Stimulated activated naive CD4-positive, alpha-beta T cell treated with Interleukin-2 at 50 U/mL for 16 hours (primary cell): ENCODE data around the gene UGT1A9.

Experiments used
- DNase-seq: peaks from one replicate; lab custom pipeline; 2025; lab: John Stamatoyannopoulos, UW

The UGT1A9 gene

GRCh38 chr2:233798335-233799086, 126.8 kb downstream of the UGT1A9 start:
- no peak for DNase-seq

- DNase-seq: no peak
Measured at GRCh38 chr2:233799087-233799665, 127.5 kb downstream of the UGT1A9 start.

- DNase-seq: no peak
Measured at GRCh38 chr2:233799716-233800115, 128.0 kb downstream of the UGT1A9 start.

GRCh38 chr2:233800208-233800607, 128.5 kb downstream of the UGT1A9 start:
- no peak for DNase-seq

GRCh38 chr2:233801357-233802131, 129.8 kb downstream of the UGT1A9 start:
- DNase-seq: no peak

GRCh38 chr2:233802132-233802815, 130.6 kb downstream of the UGT1A9 start:
- DNase-seq: no peak

- DNase-seq: no peak
Measured at GRCh38 chr2:233803292-233803911, 131.7 kb downstream of the UGT1A9 start.

GRCh38 chr2:233803994-233804393, 132.3 kb downstream of the UGT1A9 start:
- DNase-seq: no peak

GRCh38 chr2:233807215-233807865, 135.6 kb downstream of the UGT1A9 start:
- no peak for DNase-seq

- DNase-seq: no peak
Measured at GRCh38 chr2:233807966-233808935, 136.6 kb downstream of the UGT1A9 start.

- no peak for DNase-seq
Measured at GRCh38 chr2:233810385-233810784, 138.7 kb downstream of the UGT1A9 start.

GRCh38 chr2:233811087-233811486, 139.4 kb downstream of the UGT1A9 start:
- DNase-seq: no peak

- DNase-seq: no peak
Measured at GRCh38 chr2:233811732-233812131, 140.0 kb downstream of the UGT1A9 start.

- DNase-seq: no peak
Measured at GRCh38 chr2:233813236-233814055, 141.7 kb downstream of the UGT1A9 start.

- DNase-seq: no peak
Measured at GRCh38 chr2:233814056-233814835, 142.5 kb downstream of the UGT1A9 start.

GRCh38 chr2:233815861-233816260, 144.2 kb downstream of the UGT1A9 start:
- no peak for DNase-seq

- DNase-seq: no peak
Measured at GRCh38 chr2:233816334-233816733, 144.6 kb downstream of the UGT1A9 start.

- no peak for DNase-seq
Measured at GRCh38 chr2:233816771-233817170, 145.1 kb downstream of the UGT1A9 start.
